BJ (cell line): ENCODE measurements around the gene F12. TPM values are rescaled to one million over a fixed set of nuclear protein-coding genes. Genes with fewer than 3 reads are reported as not detected.

ENCODE experiments used
- CTCF ChIA-PET: fragments of 350-600 bp; formaldehyde crosslinking; extraction: SDS; loops from one replicate; lab custom pipeline; 2021; ENCODE audit warnings: antibody characterized with exemption, inconsistent platforms; lab: Yijun Ruan, JAX
- POLR2A ChIA-PET: fragments of 300-600 bp; sonication (Branson Sonifier 250); formaldehyde crosslinking; extraction: SDS; loops from one replicate; lab custom pipeline; 2021; ENCODE audit warnings: antibody characterized with exemption; lab: Charles Lee
- DNase-seq: peaks from one replicate; pipeline ENCODE4 v3.0.0-alpha.2; 2011; ENCODE audit warnings: low read depth
- H3K27me3 ChIP-seq: 2 replicates; pipeline ENCODE4 v1.6.0; 2011; ENCODE audit warnings: low read length; ENCODE audit not compliant: control insufficient read depth, insufficient read depth
- H3K36me3 ChIP-seq: 2 replicates; pipeline ENCODE4 v1.5.1; 2011; ENCODE audit warnings: low read length; ENCODE audit not compliant: control insufficient read depth, insufficient read depth
- H3K4me3 ChIP-seq: 2 replicates; pipeline ENCODE4 v1.5.1; 2011; ENCODE audit warnings: low read depth, mild to moderate bottlenecking, control low read depth, low read length
- polyA plus RNA-seq: library from polyadenylated mRNA; depleted of rRNA; stranded (reverse); fragments of >200 nt; gene quantifications from 2 replicates; pipeline ENCODE4 v1.2.3, GENCODE V29; 2011
- TF ChIP-seq, protein P1 (sequence below): IDR thresholded peaks from 2 replicates; pipeline ENCODE4 v1.5.1; 2011; ENCODE audit warnings: low read depth, mild to moderate bottlenecking, control low read depth, inconsistent platforms, low read length, moderate library complexity; ENCODE audit not compliant: insufficient read depth

The F12 gene
- polyA plus RNA-seq, 1 experiment: 0.69 TPM

DNA sequence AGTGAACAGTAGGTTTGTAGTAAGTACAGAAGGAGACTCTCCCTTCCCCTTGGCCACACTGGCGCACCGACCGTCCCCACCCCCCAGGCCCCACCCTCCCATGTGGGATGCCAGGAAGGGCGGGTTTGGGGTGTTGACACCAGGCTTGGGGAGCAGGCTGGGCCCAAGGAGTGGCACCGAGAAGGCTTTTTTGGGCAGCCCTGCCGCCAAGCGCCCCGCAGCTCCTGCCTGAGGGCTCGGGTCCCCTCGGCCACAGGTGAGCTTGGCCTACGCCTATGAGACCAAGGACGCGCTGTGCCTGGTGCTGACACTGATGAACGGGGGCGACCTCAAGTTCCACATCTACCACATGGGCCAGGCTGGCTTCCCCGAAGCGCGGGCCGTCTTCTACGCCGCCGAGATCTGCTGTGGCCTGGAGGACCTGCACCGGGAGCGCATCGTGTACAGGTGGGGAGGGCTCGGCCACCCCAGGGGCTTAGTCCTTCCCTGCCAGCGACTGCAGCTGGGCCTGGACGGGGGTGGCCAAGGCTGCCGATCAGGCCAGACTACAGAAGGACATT, 24.4 kb upstream of the F12 start:
- ChIA-PET POLR2A (no interaction called here), CTCF (interaction anchor here (0.6 to 1.7 kb wide), 4 partner anchors 9 to 108 kb away, joined by 3 to 4 read pairs (median 4); no protein-coding TSS in a partner anchor)
- no peak for DNase-seq
- Histone ChIP-seq H3K27me3 (no peaks in the 10 kb centered on the region), H3K4me3 (no peak overlapping the region), H3K36me3 (peaks cover 36% of the 10 kb centered on the region)
- TF ChIP-seq, protein P1, sequence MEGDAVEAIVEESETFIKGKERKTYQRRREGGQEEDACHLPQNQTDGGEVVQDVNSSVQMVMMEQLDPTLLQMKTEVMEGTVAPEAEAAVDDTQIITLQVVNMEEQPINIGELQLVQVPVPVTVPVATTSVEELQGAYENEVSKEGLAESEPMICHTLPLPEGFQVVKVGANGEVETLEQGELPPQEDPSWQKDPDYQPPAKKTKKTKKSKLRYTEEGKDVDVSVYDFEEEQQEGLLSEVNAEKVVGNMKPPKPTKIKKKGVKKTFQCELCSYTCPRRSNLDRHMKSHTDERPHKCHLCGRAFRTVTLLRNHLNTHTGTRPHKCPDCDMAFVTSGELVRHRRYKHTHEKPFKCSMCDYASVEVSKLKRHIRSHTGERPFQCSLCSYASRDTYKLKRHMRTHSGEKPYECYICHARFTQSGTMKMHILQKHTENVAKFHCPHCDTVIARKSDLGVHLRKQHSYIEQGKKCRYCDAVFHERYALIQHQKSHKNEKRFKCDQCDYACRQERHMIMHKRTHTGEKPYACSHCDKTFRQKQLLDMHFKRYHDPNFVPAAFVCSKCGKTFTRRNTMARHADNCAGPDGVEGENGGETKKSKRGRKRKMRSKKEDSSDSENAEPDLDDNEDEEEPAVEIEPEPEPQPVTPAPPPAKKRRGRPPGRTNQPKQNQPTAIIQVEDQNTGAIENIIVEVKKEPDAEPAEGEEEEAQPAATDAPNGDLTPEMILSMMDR: no peak

DNA sequence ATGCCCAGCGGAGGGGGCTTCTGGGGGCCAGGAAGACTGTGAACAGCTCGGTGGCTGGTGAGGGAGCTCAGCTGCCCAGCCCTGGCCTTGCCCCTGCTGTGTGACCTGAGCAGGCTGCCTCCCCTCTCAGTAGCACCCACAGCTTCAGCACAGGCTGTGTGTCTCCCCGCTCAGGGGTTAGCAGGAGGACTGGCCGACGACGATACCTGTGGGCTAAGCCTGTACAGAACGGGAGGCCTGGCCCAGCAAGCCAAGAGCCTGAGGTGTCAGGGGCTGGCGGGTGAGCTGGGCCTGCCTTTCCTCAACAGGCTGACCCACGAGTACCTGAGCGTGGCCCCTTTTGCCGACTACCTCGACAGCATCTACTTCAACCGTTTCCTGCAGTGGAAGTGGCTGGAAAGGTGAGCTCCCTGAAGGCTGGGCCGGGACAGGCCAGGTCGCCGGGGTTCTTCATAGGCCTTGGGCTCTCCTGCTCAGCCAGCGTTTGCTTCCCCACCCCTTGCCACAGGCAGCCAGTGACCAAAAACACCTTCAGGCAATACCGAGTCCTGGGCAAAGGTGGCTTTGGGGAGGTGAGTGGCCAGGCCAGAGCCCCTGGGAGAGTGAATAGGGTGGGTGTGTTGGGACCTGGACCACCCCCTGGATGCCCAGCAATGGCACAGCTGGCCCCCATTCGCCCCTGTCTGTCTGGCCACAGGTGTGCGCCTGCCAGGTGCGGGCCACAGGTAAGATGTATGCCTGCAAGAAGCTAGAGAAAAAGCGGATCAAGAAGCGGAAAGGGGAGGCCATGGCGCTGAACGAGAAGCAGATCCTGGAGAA, 23.7 kb upstream of the F12 start:
- ChIA-PET CTCF (interaction anchor here (0.9 to 1.7 kb wide), 4 partner anchors 22 to 42 kb away, joined by 3 to 4 read pairs (median 3); no protein-coding TSS in a partner anchor), POLR2A (interaction anchor here (0.5 kb wide), 1 partner anchor 67 kb away, joined by 4 read pairs; no protein-coding TSS in a partner anchor)
- Histone ChIP-seq H3K4me3 (no peak overlapping the region), H3K36me3 (peaks cover 36% of the 10 kb centered on the region), H3K27me3 (no peaks in the 10 kb centered on the region)
- no peak for DNase-seq
- TF ChIP-seq, protein P1: no peak

- DNase-seq: no peak
- TF ChIP-seq, protein P1: no peak
- Histone ChIP-seq H3K36me3 (peaks cover 36% of the 10 kb centered on the region), H3K27me3 (no peaks in the 10 kb centered on the region), H3K4me3 (no peak overlapping the region)
- POLR2A ChIA-PET: interaction anchor here (0.5 kb wide), 1 partner anchor 68 kb away, joined by 4 read pairs; no protein-coding TSS in a partner anchor
- CTCF ChIA-PET: interaction anchor here (0.5 to 1.2 kb wide), 3 partner anchors 23 to 114 kb away, joined by 3 read pairs; no protein-coding TSS in a partner anchor
Observed at GRCh38 chr5:177432143-177432838, 22.9 kb upstream of the F12 start.

- no peak overlapping the region for H3K4me3 ChIP-seq
- H3K27me3 ChIP-seq: no peaks in the 10 kb centered on the region
- ChIA-PET POLR2A (no interaction called here), CTCF (interaction anchor here (0.5 kb wide), 1 partner anchor 113 kb away, joined by 3 read pairs; no protein-coding TSS in a partner anchor)
- no peak for DNase-seq
- TF ChIP-seq, protein P1: no peak
- H3K36me3 ChIP-seq: peaks cover 33% of the 10 kb centered on the region
Observed at GRCh38 chr5:177431317-177432142, 22.2 kb upstream of the F12 start.
